ENCODE measurements around the gene TTC24.
"Not testable (repeated sequence)": the region's sequence is repeated elsewhere in the genome, so short reads cannot be mapped to it uniquely, and the experiment has no call there.

The TTC24 gene

DNA sequence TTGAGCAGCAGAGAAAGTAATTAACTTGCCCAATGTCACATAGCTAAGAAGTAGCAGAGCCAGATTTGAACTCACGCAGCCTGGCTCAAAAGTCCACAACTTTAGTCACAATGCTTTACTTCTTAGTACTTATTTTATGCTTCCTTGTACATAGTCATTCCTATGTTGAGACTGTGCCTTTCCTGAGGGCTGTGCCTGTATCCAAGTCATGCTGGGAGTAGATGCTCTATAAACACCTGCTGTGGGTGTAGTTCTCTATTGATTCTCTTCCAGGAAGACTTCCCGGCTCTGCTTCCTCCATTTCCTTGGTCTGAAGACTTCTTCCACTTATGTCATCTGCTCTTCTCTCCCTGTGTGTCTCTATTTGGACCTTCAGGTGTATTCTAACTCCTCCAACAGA lies 23.8 kb upstream of the TTC24 start:
- no peak for DNase-seq

DNA sequence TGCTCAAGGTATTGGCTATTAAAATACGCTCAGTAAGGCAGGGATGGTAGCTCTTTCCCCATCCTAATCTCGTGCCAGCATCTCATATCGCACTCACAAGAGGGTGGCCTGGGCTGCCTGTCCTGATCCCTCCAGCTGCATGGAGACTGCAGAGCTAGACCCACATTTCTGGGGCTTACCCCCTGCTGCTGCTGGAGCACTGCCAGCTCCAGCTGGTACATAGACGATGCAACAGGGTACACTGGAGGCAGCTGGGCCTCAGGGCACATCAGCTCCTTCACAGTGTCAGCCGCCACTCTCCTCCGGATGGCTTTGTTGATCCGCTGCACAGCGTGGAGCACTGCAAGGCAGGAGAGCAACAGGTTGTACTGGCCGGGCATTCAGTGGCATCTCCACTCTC lies 23.2 kb upstream of the TTC24 start:
- no peak for DNase-seq

DNA sequence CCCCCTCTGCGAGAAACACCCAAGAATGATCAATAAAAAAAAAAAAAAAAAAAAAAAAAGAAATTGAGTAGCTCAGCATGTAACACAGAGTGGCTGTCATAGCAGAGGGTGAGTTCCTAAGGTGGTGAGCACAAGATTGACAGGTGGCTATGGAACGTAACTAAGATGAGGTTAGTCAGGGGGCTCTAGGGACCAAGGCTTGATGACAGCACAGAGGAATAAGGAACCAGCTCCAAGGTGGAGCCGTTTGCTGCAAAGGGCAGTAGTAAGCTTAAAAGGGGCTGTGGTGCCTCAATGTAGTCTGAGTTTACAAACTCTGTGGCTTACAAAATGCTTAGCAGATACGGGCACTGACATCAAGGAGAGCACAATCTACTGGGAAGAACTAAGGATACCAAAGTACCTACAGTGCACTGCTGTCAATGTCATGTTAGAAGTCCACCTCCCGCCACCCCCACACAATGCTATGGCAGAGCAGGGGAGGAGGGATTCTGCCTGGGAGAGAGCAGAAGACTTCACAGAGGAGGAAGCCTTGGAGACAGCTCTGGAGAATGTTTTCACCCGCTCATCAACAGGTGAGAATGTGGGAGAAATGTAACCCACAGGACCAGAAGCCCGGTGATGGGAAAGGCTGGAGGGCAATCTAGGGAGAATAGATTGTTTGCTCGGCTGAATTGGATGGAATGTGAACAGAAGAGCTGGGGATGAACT lies 20.3 kb upstream of the TTC24 start:
- DNase-seq = no peak

DNA sequence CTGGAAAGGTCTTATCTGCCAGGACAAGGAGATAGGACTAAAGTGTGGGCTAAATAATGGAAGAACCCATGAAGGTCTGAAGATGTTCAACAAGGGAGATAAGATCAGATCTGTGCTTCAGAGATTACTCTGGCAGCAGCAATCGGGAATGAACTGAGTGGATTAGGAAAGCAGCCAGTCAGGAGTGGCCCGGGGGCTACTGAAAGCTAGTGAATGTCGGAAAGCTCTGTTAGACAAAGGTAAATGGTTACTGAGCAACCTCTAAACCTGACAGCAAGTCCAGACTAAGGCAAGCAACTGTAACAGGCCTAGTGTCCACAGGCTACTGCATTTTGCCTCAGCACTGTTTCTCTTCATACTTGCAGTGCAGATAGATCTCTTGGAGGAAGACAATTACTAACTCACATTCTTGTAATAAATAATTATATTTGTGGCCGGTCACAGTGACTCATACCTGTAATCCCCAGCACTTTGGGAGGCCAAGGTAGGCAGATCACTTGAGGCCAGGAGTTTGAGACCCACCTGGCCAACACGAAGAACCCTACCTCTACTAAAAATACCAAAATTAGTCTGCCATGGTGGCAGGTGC lies 19.6 kb upstream of the TTC24 start:
- DNase-seq = no peak

DNA sequence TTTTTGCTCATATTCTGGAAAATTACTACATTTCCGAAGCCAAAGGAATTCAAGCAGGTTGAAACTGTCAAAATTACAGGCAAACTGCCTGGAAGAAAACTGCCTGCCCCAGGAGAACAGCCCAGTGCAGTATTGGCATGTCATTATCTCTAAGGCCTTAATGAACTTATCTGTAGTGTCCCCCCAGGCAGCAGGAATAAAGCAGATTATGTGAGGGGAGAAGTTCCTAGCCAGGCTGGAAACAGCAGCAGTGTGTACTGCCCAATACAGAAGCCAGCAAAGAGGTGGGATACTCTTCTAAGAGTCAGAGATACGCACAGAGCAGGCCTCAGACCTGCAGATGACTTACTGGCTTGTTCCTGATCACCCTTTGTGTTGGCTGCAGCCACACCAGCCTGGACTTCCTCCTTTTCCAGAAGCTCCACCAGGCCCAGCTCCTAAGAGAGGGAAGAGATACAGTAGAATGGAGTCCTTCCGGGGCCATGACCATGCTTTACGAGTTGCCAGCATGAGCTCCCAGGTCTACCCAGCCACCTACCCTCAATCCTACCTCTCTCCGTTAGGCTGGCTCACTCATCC lies 18.8 kb upstream of the TTC24 start:
- DNase-seq = no peak

DNA sequence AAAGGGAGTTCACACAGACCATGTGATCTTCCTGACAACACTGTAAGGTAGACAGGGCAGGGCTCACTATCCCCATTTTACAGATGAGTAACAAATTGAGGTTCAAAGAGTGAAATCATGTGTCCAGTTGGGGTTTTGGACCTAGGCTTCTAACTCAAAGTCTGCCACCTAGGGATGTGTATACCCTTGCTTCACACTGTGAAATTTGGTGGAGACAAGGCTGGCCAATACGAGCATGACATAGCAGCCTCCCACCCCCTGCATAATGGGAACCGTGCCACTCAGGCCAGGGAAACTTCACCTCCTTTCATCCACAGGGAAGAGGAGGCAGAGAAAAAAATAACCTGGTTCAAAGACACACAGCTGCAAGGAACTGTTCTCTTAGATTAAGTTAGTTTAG lies 14.0 kb upstream of the TTC24 start:
- DNase-seq = no peak

DNA sequence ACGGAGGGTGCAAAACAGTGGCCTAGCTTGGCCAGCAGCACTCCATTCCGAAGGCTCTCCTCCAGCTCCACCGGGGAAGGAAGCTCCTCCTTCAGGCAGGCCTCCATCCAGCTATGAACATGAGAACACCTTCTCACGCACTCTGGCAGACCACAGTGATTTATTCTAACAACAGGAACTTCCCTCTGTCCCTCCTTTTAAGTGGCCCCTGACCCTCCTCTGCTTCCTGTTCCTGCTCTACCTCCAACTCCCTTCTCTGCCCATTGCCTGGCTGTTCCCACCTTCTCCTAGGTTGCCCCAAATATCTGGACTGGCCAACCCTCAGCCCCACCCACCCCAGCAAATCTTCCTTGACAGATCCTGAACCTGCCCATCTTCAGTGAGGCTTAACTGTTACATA lies 13.1 kb upstream of the TTC24 start:
- no peak for DNase-seq

DNA sequence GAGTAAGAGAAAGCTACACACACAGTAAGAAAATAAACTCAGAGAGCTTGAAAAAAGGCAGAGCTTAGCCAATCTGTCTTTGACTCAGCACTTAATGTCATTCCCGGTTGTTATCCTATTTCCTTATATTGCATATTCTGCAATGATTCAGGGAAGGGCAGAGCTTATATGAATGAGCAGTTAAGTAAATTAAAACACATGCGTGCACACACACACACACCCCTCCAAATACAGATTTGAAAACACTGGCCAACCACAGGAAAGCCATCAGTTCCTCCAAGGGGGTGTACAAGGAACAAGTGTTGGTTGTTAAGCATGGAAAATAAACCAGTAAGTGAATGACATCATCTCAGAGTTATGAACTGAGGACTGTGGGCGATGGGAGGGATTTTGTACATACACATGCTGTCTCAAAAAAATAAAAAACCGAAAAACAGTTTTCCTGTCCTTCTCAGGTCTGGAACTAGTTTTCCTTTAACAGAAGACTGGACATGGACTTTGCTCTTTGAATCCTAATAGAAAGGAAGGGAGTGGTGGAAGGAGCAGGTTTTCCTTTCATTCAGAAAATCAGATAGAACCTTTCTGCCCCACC lies 8.2 kb upstream of the TTC24 start:
- no peak for DNase-seq

DNA sequence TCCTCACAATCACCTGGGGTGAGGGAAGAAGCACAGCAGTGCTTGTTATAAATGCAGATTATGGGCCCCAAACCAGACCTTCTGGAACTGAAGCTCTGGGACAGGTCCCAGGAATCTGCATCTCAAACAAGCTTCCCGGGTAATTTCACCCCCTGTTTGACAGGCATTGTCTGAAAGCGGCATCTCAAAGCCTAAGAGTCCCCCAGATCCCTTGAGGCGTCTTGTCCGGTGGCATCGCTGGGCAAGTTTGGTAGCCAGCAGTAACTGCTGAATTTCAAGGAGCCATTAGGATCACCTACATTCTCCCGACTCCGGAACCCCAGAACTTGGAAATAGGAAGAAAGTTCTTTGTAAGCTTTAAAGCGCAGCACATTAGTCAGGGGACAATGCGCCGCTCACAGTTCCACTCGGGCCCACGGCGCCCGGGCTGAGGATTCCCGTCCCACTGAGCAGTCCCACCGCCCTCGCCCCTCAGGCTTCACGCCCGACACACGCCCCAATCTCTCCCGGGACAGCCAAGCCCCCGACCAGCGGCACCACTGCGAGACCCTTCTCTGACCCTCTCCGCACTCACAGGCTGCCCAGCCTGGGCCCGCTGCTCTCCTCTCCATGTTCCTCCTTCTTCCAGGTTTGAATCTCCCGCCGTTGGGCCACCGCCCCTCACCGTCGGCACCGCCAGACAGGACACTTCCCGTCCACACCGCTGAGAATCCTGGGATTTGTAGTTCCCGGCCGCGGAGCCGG lies 7.4 kb upstream of the TTC24 start, which contains the start of gene IQGAP3:
Gene IQGAP3, minus strand, starts transcription at position 647 of the 744 bp plus-strand sequence. Its CDS starts 36 bp downstream, at position 611.
- peak; percentile 87 for DNase-seq

DNA sequence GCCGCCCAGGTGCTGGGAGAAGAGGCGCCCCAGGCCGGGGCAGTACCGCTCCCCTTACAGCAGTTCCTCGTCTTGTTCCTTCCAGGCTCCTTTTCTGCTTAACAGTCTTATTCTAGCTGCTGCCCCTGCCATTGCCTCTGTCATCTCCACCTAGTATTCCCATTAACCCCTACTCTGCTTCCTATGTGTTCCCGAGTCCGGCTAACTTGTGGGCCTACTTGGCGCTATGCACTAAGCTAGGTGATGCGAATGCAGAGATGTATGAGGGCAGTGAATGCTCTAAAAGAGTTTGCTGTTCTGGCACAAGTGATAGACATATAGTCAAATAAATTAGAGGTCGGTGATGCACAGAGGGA lies 6.9 kb upstream of the TTC24 start:
- no peak for DNase-seq

DNA sequence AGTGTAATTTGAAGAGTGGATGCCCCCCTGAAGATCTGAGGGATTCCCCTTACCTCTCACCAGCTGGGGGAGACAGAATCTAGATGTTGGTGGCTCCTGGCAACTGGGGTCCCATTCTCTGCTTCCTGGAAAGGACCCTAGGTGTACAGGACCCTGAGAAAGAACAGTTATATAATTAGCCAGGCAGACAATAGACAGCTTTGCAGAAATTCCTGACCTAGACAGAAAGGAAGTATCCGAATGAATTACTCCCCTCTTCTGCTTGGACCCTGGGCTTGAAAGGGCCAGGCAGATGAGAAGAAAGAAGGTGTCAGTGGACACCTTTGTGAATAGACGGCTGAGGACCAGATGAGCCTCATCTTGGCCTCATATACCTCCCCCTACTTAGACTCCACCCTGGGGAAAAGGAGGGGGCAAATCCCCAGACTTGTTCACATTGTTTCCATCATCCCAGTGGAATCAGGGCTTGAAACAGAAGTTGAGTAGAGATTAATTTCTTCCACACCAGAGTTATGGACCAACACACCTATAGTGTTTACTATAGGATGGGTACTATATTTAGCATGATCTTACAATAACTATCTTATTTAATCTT lies 5.4 kb upstream of the TTC24 start:
- no peak for DNase-seq

DNA sequence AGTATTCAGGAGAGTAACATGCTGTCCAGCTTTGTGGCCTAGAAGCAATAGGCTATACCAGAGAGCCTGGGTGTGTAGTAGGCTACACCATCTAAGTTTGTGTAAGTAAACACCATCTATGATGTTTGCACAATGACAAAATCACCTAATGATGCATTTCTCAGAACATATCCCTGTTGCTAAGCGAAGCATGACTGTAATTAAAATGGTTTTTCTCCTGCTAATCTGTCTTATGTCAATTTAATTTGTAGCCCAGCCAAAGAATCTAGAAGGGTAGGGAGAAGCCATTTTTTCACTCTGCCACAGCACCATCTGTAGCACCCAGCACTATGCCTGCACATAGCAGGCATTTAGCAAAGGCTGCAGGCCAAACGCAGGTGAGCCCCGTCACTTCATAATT lies 2.0 kb upstream of the TTC24 start:
- no peak for DNase-seq

DNA sequence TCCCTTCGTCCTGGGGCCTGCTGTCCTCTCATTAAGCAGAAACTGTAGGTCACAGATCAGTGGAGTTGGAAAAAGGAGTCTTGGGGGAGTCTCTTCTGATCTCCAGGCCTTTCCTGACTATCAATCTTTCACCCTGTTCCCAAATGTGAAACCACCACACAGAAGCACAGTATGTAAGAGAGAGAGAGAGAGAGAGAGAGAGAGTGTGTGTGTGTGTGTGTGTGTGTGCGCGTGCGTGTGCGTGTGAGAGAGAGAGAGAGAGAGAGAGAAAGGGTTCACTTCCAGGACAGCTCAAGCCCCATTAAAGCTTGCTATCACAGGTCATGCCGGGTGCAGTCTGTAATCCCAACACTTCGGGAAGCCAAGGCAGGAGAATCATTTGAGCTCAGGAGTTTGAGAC lies 1.5 kb upstream of the TTC24 start:
- DNase-seq = no peak

DNA sequence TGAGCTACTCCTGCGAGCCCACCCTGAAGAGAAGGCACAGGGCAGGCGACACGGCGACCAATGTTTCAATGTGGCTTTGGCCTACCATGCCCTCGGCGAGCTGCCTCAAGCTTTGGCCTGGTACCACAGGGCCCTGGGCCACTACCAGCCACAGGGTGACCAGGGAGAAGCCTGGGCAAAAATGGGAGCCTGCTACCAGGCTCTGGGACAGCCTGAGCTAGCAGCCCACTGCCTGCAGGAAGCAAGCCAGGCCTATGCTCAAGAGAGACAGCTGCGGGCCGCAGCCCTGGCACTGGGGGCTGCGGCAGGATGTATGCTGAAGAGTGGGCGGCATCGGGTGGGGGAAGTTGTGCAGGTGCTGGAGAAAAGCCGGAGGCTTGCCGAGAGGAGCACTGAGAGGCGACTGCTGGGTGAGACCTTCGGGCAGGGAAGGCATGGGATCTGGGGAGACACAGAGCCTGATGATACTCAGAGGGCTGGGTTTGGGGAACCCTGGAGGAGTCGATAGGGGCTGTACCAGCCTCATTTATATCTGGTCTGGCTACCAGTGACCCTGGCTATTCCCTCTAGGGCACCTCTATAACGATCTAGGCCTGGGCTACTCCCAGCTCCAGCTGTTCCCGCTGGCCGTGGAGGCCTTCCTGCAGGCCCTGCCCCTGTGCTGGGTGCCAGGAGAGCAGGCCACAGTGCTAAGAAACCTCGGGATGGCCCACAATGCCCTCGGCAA lies 2.3 kb downstream of the TTC24 start:
- DNase-seq = peak; percentile 44

DNA sequence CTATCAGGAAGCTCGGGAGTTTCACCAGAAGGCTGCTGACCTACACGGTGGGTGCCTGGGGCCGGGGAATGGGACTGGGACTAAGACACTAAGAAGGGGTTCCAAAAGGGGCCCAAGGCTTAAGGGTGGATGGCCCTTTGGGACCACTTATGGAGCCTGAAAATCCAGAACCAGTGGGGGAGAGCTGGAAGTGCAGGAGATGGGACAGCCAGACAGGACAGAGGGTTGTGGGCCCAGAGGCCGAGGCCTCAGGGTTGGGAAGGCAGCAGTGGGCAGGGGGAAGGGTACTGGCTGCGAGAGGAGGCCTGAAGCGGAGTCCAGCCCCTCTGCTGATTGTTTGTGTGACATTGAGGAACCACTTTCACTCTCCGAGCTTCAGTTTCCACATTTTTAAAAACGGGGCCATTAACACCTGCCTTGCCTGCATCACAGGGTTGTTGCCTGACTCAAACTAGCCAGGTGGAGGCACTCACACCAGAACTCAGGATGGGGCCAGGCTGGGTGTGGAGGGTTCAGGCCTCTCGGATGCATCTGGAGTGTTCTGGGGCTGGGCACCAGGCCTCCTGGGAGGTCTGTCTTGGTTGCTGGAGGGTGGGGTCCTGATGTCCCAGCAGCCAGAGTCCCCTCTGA lies 3.0 kb downstream of the TTC24 start:
- peak; percentile 31 for DNase-seq

DNA sequence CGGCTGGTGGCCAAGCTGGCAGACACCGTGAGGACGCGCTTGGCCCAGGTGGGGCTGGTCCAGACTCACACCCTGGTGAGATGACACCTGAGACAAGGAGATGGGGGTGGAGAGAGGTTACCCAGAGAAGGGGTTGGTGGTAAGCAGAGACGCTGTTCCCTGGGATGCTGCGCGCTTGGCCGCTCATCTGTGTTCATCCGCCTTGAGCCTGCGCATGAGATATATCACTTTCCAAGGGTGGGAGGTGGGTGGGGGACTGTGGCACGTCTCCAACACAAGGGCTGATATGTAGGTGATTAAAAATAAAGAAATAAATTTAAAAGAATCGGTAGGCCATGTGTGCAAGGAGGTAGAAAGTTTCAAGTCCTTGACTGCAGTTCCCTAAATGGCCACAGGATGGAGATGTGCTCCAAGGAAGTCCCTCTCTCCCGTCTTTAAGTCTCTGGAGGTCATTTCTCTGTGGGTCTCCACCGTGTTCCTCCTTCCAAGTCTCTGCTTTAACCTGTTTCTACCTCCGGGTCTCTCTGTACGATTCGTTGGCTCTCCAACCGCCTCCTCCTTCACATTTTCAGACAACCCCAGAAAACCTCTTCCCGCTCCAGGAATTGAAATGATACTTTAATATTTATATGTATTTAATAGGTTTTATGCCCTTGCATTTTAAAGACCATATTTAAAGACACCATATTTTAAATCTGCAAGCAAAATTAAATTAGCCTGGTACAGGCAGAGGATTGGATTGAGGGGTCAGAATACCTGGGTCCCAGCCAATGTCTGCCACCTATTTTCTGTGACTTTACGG lies 4.5 kb downstream of the TTC24 start:
- peak; percentile 72 for DNase-seq

DNA sequence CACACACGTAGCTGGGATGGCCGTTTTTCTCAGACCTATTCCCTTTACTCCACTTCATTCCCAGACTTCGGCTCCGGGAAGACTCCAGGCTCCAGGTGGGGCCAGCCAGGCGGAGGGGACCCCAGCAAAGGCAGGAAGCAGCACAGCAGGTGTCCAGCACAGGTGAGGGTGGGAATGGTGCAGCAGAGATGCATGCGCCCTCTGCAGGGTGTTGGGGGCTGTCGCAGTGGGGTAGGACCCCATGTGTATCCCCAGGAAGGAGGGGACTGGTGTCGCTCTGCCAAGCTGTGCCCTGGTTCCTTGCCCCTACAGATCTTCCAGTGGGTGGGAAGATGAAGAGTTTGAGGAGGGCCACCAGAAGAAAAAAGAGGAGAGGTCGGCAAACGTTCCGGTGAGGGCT lies 5.3 kb downstream of the TTC24 start:
- no peak for DNase-seq

DNA sequence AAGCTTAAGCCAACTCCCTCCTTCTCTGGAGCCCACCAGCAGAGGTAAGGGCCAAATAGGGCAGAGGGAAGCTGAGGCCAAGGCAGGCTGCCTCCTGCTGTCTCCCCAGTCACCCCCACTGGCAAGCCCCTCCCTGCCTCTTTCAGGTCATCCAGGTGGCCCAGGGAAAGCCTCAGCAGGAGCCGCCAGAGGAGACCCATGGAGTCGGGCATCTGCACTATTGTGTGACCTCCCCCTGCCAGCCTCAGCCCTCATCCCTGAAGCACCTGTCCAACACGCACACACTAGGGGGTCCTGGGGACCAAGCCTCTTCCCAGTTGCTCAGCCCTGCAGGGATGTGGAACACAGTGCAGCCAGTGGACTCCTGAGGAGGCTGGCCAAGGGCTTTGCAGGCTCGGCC lies 6.8 kb downstream of the TTC24 start:
- no peak for DNase-seq

DNA sequence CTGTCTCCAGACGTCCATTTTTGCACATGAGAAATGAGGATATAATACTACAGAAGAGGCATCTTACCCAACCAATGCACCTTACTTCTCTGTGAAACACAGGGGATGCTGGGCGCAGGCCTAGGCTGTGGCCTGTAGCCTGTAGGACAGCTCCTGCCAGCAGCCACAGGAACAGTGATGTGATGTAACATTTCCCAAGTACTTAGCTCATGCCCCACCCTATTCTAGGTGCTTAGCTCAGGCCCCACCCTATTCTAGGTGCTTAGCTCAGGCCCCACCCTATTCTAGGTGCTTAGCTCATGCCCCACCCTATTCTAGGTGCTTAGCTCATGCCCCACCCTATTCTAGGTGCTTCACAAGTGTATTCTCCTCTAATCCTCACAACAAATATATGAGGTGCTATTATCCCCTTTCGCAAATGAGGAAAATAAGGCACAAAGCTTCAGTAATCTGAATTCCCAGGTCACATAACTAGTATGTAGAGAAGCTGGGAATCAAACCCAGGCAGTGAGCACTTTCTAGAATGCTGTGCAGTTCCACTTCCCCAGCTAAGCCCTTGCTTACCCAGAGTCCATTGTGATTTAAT lies 7.5 kb downstream of the TTC24 start:
- no peak for DNase-seq

DNA sequence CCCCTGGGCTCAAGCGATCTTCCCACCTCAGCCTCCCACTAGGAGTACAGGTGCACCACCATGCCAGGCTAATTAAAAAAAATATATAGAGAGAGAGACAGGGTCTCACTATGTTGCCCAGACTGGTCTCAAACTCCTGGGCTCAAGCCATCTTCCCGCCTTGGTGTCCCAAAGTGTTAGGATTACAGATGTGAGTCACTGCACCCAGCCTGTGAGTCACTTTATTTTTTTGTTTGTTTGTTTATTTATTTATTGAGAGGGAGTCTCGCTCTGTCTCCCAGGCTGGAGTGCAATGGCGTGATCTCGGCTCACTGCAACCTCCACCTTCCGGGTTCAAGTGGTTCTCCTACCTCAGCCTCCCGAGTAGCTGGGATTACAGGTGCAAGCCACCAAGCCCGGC lies 8.4 kb downstream of the TTC24 start:
- not testable (repeated sequence) for DNase-seq

DNA sequence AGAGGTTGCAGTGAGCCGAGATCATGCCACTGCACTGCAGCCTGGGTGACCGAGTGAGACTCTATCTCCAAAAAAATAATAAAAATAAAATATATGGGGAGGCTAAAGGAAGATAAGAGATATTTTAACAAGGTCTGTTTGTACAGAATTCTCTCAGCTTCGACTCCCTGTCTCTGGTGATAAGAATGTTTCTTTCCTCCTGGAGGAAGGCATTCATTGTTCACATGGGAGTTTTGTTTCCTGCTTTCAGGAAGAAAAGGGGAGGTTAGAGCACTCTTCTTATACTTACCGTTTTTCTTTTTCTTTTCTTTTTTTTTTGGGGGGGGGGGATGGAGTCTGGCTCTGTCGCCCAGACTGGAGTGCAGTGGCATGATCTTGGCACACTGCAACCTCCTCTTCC lies 10.0 kb downstream of the TTC24 start:
- DNase-seq = no peak
